Smooth muscle cell (in vitro differentiated cells): ENCODE data around the gene NTRK2. TPM values are rescaled to one million over a fixed set of nuclear protein-coding genes. Genes with fewer than 3 reads are reported as not detected.
A peak's percentile ranks its signal among the peaks of the same experiment; 100 is the strongest.

ENCODE experiments used
- DNase-seq: peaks from one replicate; lab custom pipeline; 2025; ENCODE audit not compliant: unreplicated experiment; lab: John Stamatoyannopoulos, UW
- H2AFZ ChIP-seq: fragments of 200-600 bp; sonication (generic); 2 replicates; pipeline ENCODE4 v1.6.0; 2016; ENCODE audit warnings: antibody characterized with exemption, low read depth, mild to moderate bottlenecking
- H3F3A ChIP-seq: fragments of 200-600 bp; sonication (generic); 2 replicates; pipeline ENCODE4 v1.6.0; 2017; ENCODE audit warnings: antibody characterized with exemption, low read depth
- H3K27ac ChIP-seq: fragments of 200-600 bp; sonication (generic); 2 replicates; pipeline ENCODE4 v1.5.1; 2016; ENCODE audit warnings: low read depth, mild to moderate bottlenecking
- H3K27me3 ChIP-seq: fragments of 200-600 bp; sonication (generic); 2 replicates; pipeline ENCODE4 v1.6.1; 2016; ENCODE audit warnings: low read depth, mild to moderate bottlenecking
- H3K36me3 ChIP-seq: fragments of 200-600 bp; sonication (generic); 2 replicates; pipeline ENCODE4 v1.5.1; 2016; ENCODE audit warnings: low read depth
- H3K4me1 ChIP-seq: fragments of 200-600 bp; sonication (generic); 2 replicates; pipeline ENCODE4 v1.5.1; 2016; ENCODE audit warnings: low read depth
- H3K4me2 ChIP-seq: fragments of 200-600 bp; sonication (generic); 2 replicates; pipeline ENCODE4 v1.6.0; 2016; ENCODE audit warnings: mild to moderate bottlenecking
- H3K4me3 ChIP-seq: fragments of 200-600 bp; sonication (generic); 2 replicates; pipeline ENCODE4 v1.5.1; 2016; ENCODE audit warnings: mild to moderate bottlenecking
- H3K79me2 ChIP-seq: fragments of 200-600 bp; sonication (generic); 2 replicates; pipeline ENCODE4 v1.6.0; 2016; ENCODE audit warnings: low read depth, mild to moderate bottlenecking
- H3K9ac ChIP-seq: fragments of 200-600 bp; sonication (generic); 2 replicates; pipeline ENCODE4 v1.6.0; 2016; ENCODE audit warnings: low read depth
- H3K9me3 ChIP-seq: fragments of 200-600 bp; sonication (generic); replicated peaks from 2 replicates; pipeline ENCODE4 v1.5.1; 2016; ENCODE audit warnings: low read depth
- H4K20me1 ChIP-seq: fragments of 200-600 bp; sonication (generic); 2 replicates; pipeline ENCODE4 v1.6.0; 2016; ENCODE audit warnings: low read depth
- CTCF ChIP-seq: fragments of 200-600 bp; sonication (generic); IDR thresholded peaks from 2 replicates; pipeline ENCODE4 v1.5.1; 2017; ENCODE audit warnings: borderline replicate concordance, mild to moderate bottlenecking, antibody characterized with exemption; ENCODE audit not compliant: insufficient read depth, poor library complexity, severe bottlenecking
- WGBS: methylation state at CpG from one replicate; pipeline ENCODE4 v1.1.7; 2016; ENCODE audit warnings: low lambda C conversion rate; 5-methylcytosine and 5-hydroxymethylcytosine counted together
- polyA plus RNA-seq: library from polyadenylated mRNA; unstranded; fragments of >200 nt; fragmentation: Nextera tagmentation; extraction: Ambion mirVana; gene quantifications from 2 replicates; pipeline ENCODE4 v1.2.1, GENCODE V29; 2016
- total RNA-seq: library from RNA; depleted of rRNA; stranded (reverse); fragments of >200 nt; gene quantifications from 2 replicates; pipeline ENCODE4 v1.2.3, GENCODE V29; 2014

NTRK2 gene
- total and polyA plus RNA-seq, 2 experiments from 2014 or later, result 1.7 to 3.9 TPM

- no peaks in the 10 kb centered on the region for H3K27me3 ChIP-seq
- H3K4me1 ChIP-seq, result peaks cover 7% of the 10 kb centered on the region
- no peaks in the 10 kb centered on the region for H3K36me3 ChIP-seq
- H4K20me1 ChIP-seq, result no peaks in the 10 kb centered on the region
- no peaks in the 10 kb centered on the region for H3K79me2 ChIP-seq
- H3K9ac ChIP-seq, result no peak overlapping the region
- no peak overlapping the region for H3K4me3 ChIP-seq
- H3K27ac ChIP-seq, result peak overlapping the region; percentile 61
- WGBS, result 39% methylated on average over 1 of the region's 1 CpG
- H2AFZ ChIP-seq, result no peak overlapping the region
- H3K4me2 ChIP-seq, result peak overlapping the region; percentile 13
- H3F3A ChIP-seq, result no peaks in the 10 kb centered on the region
- no peak for TF ChIP-seq CTCF
- H3K9me3 ChIP-seq, result no peaks in the 10 kb centered on the region
- no peak for DNase-seq
Measured at GRCh38 chr9:84709056-84709455, 39.5 kb downstream of the NTRK2 start.

- no peaks in the 10 kb centered on the region for H4K20me1 ChIP-seq
- H3K36me3 ChIP-seq, result no peaks in the 10 kb centered on the region
- H3F3A ChIP-seq, result no peaks in the 10 kb centered on the region
- H3K79me2 ChIP-seq, result no peaks in the 10 kb centered on the region
- 90% methylated on average over 4 of the region's 4 CpGs for WGBS
- no peak overlapping the region for H3K27ac ChIP-seq
- TF ChIP-seq CTCF, result no peak
- H3K4me2 ChIP-seq, result no peak overlapping the region
- no peaks in the 10 kb centered on the region for H3K27me3 ChIP-seq
- no peaks in the 10 kb centered on the region for H3K9me3 ChIP-seq
- no peak overlapping the region for H2AFZ ChIP-seq
- DNase-seq, result no peak
- H3K4me1 ChIP-seq, result peaks cover 7% of the 10 kb centered on the region
- H3K9ac ChIP-seq, result no peak overlapping the region
- H3K4me3 ChIP-seq, result no peak overlapping the region
Measured at GRCh38 chr9:84710701-84711397, 41.3 kb downstream of the NTRK2 start.

- TF ChIP-seq CTCF, result no peak
Measured at GRCh38 chr9:84711398-84711777, 41.9 kb downstream of the NTRK2 start.

GRCh38 chr9:84711936-84712335 lies 42.4 kb downstream of the NTRK2 start:
- Histone ChIP-seq H4K20me1 (no peaks in the 10 kb centered on the region), H2AFZ (no peak overlapping the region), H3K27ac (no peak overlapping the region), H3K9ac (no peak overlapping the region), H3K36me3 (no peaks in the 10 kb centered on the region), H3K79me2 (no peaks in the 10 kb centered on the region), H3K27me3 (no peaks in the 10 kb centered on the region), H3K4me1 (peaks cover 7% of the 10 kb centered on the region), H3K9me3 (no peaks in the 10 kb centered on the region), H3F3A (no peaks in the 10 kb centered on the region), H3K4me3 (no peak overlapping the region), H3K4me2 (no peak overlapping the region)
- no peak for TF ChIP-seq CTCF
- WGBS, result 78% methylated on average over 6 of the region's 6 CpGs
- no peak for DNase-seq

More at GRCh38 chr9:84711398-84711777, 41.9 kb downstream of the NTRK2 start:
- no peaks in the 10 kb centered on the region for H4K20me1 ChIP-seq
- no peak overlapping the region for H3K4me2 ChIP-seq
- no peaks in the 10 kb centered on the region for H3K36me3 ChIP-seq
- WGBS, result 94% methylated on average over 7 of the region's 7 CpGs
- peaks cover 7% of the 10 kb centered on the region for H3K4me1 ChIP-seq
- no peak for DNase-seq
- H3K27me3 ChIP-seq, result no peaks in the 10 kb centered on the region
- H3K27ac ChIP-seq, result no peak overlapping the region
- H3K9me3 ChIP-seq, result no peaks in the 10 kb centered on the region
- no peak overlapping the region for H3K9ac ChIP-seq
- no peaks in the 10 kb centered on the region for H3K79me2 ChIP-seq
- no peaks in the 10 kb centered on the region for H3F3A ChIP-seq
- no peak overlapping the region for H3K4me3 ChIP-seq
- no peak overlapping the region for H2AFZ ChIP-seq
